Astrocyte (in vitro differentiated cells and primary cell): Measurements from ENCODE around the gene SBF2. TPM values are rescaled to one million over a fixed set of nuclear protein-coding genes. Genes with fewer than 3 reads are reported as not detected.

Experiments
- DNase-seq: peaks from one replicate; pipeline ENCODE4 v3.0.0-alpha.2; 2010; ENCODE audit warnings: low read depth
- FAIRE-seq: peaks from 2 replicates; lab custom pipeline; 2011; peaks lifted over from hg19 to GRCh38; lab: Jason Lieb, UNC
- H2AFZ ChIP-seq: 2 replicates; pipeline ENCODE4 v1.6.0; 2012; ENCODE audit warnings: low read depth, low read length, inconsistent platforms
- H3K27ac ChIP-seq: 2 replicates; pipeline ENCODE4 v1.5.1; 2011; ENCODE audit warnings: low read depth, low read length, inconsistent platforms
- H3K27me3 ChIP-seq: 2 replicates; pipeline ENCODE4 v1.6.0; 2011; ENCODE audit warnings: low read length, inconsistent platforms; ENCODE audit not compliant: insufficient read depth
- H3K36me3 ChIP-seq: 2 replicates; pipeline ENCODE4 v1.5.1; 2011; ENCODE audit warnings: low read length, inconsistent platforms; ENCODE audit not compliant: insufficient read depth
- H3K4me1 ChIP-seq: 2 replicates; pipeline ENCODE4 v1.5.1; 2011; ENCODE audit warnings: low read length, inconsistent platforms; ENCODE audit not compliant: insufficient read depth
- H3K4me2 ChIP-seq: 2 replicates; pipeline ENCODE4 v1.6.0; 2012; ENCODE audit warnings: low read length, inconsistent platforms
- H3K4me3 ChIP-seq: 2 replicates; pipeline ENCODE4 v1.5.1; 2011; ENCODE audit warnings: low read depth, mild to moderate bottlenecking, low read length, inconsistent platforms; ENCODE audit not compliant: insufficient read depth
- H3K79me2 ChIP-seq: 2 replicates; pipeline ENCODE4 v1.6.0; 2012; ENCODE audit warnings: mild to moderate bottlenecking, low read length, inconsistent platforms; ENCODE audit not compliant: insufficient read depth
- H3K9ac ChIP-seq: 2 replicates; pipeline ENCODE4 v1.6.0; 2012; ENCODE audit warnings: mild to moderate bottlenecking, low read length, inconsistent platforms
- H3K9me3 ChIP-seq: 2 replicates; pipeline ENCODE4 v1.5.1; 2012; ENCODE audit warnings: low read depth, mild to moderate bottlenecking, low read length, inconsistent platforms; ENCODE audit not compliant: insufficient read depth
- H4K20me1 ChIP-seq: 2 replicates; pipeline ENCODE4 v1.6.0; 2012; ENCODE audit warnings: low read length, inconsistent platforms; ENCODE audit not compliant: insufficient read depth
- H3K27ac Mint-ChIP-seq: one replicate; pipeline ENCODE4 v1.8.0; 2021; ENCODE audit warnings: mild to moderate bottlenecking, mixed read lengths; ENCODE audit not compliant: unreplicated experiment
- H3K27me3 Mint-ChIP-seq: one replicate; pipeline ENCODE4 v1.8.0; 2021; ENCODE audit warnings: low read depth, mixed read lengths; ENCODE audit not compliant: unreplicated experiment
- H3K36me3 Mint-ChIP-seq: one replicate; pipeline ENCODE4 v1.8.0; 2021; ENCODE audit warnings: low read depth, mixed read lengths; ENCODE audit not compliant: unreplicated experiment
- H3K4me1 Mint-ChIP-seq: one replicate; pipeline ENCODE4 v1.8.0; 2021; ENCODE audit warnings: low read depth, mixed read lengths; ENCODE audit not compliant: unreplicated experiment
- H3K4me3 Mint-ChIP-seq: one replicate; pipeline ENCODE4 v1.8.0; 2021; ENCODE audit warnings: mild to moderate bottlenecking, moderate library complexity, mixed read lengths; ENCODE audit not compliant: unreplicated experiment
- H3K9me3 Mint-ChIP-seq: one replicate; pipeline ENCODE4 v1.8.0; 2021; ENCODE audit warnings: mild to moderate bottlenecking, mixed read lengths; ENCODE audit not compliant: unreplicated experiment
- EZH2 ChIP-seq: IDR thresholded peaks from 2 replicates; pipeline ENCODE4 v1.6.1; 2012; ENCODE audit warnings: mild to moderate bottlenecking, low read length, inconsistent platforms; ENCODE audit not compliant: insufficient read depth
- total RNA-seq: library from RNA; stranded (reverse); gene quantifications from 2 replicates; pipeline ENCODE4 v1.2.1, GENCODE V29; 2021
- TF ChIP-seq, protein P1 (sequence below): IDR thresholded peaks from 2 replicates; pipeline ENCODE4 v1.5.1; 2011; ENCODE audit warnings: low read depth, mild to moderate bottlenecking, inconsistent platforms, low read length, moderate library complexity; ENCODE audit not compliant: insufficient read depth

The SBF2 gene
- total RNA-seq, 1 donor from 2014 or later: 50.0 TPM

DNA sequence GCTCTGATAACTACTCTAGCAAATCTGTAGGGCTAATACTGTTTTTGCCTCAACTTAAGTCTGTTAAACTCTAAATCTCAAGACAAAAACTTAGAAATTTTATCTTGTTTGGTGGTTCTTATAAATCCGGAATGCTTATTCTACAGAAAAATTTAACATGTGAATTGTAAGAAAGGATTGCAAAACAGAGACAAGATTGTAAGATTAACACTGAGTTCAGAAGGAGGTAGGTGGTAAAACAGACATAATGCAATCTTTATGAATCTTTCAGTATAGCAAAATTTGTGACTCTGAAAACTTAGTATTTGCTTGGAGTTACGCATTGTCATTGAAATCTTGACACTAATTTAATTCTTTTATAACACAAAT, 263.9 kb downstream of the SBF2 start:
- no peaks in the 10 kb centered on the region for H3K9me3 Mint-ChIP-seq
- DNase-seq (no peak), FAIRE-seq (no peak)
- H3K36me3 ChIP-seq: no peaks in the 10 kb centered on the region
- H3K27me3 Mint-ChIP-seq: no peaks in the 10 kb centered on the region
- no peak overlapping the region for H3K27ac ChIP-seq
- H3K9ac ChIP-seq: no peak overlapping the region
- H3K4me2 ChIP-seq: no peak overlapping the region
- H3K4me3 ChIP-seq: no peak overlapping the region
- H3K4me1 Mint-ChIP-seq: peaks cover 4% of the 10 kb centered on the region
- no peak overlapping the region for H3K4me3 Mint-ChIP-seq
- H3K4me1 ChIP-seq: no peaks in the 10 kb centered on the region
- peaks cover 2% of the 10 kb centered on the region for H3K36me3 Mint-ChIP-seq
- H3K27me3 ChIP-seq: no peaks in the 10 kb centered on the region
- H3K27ac Mint-ChIP-seq: no peak overlapping the region
- TF ChIP-seq, protein P1, sequence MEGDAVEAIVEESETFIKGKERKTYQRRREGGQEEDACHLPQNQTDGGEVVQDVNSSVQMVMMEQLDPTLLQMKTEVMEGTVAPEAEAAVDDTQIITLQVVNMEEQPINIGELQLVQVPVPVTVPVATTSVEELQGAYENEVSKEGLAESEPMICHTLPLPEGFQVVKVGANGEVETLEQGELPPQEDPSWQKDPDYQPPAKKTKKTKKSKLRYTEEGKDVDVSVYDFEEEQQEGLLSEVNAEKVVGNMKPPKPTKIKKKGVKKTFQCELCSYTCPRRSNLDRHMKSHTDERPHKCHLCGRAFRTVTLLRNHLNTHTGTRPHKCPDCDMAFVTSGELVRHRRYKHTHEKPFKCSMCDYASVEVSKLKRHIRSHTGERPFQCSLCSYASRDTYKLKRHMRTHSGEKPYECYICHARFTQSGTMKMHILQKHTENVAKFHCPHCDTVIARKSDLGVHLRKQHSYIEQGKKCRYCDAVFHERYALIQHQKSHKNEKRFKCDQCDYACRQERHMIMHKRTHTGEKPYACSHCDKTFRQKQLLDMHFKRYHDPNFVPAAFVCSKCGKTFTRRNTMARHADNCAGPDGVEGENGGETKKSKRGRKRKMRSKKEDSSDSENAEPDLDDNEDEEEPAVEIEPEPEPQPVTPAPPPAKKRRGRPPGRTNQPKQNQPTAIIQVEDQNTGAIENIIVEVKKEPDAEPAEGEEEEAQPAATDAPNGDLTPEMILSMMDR: no peak
- TF ChIP-seq EZH2: no peak
- H2AFZ ChIP-seq: no peak overlapping the region
- H4K20me1 ChIP-seq: no peaks in the 10 kb centered on the region
- no peaks in the 10 kb centered on the region for H3K79me2 ChIP-seq
- H3K9me3 ChIP-seq: no peaks in the 10 kb centered on the region

DNA sequence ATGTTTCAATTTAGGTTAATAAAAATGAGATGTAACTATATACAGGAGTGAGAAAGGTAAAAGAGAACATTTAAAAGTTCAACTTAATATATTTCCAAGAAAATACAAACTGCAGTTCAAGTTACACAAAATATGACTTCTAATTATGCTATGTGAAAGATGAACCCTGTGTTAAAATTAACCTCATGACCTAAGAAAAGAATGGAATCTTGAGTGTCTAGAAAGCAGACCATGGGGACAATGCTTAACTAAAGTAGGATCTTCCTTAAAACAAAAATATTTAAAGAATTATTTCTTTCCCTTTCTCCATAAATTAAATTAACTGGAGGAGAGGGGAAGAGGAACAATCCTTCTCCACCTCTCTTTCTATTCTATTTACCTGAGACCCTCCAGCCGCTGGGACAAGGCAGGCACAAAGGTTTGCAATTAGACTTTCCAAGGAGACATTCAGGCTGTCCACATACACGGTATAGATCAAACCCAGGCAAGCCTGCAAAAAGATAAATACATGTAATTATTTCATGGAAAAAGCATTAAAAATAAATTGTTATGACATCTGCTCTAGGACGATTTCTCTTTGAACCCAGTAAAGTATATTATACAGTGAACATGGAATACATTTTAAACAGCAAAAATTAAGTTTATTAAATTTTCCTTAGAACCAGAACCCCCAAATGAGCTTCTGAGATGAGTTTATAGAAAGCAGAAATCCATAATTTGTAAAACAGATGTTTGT, 264.5 kb downstream of the SBF2 start:
- Histone ChIP-seq H3K9me3 (no peaks in the 10 kb centered on the region), H3K36me3 (no peaks in the 10 kb centered on the region), H3K27ac (no peak overlapping the region), H4K20me1 (no peaks in the 10 kb centered on the region), H3K79me2 (no peaks in the 10 kb centered on the region), H3K4me1 (no peaks in the 10 kb centered on the region), H3K4me2 (no peak overlapping the region), H2AFZ (no peak overlapping the region), H3K4me3 (no peak overlapping the region), H3K9ac (no peak overlapping the region), H3K27me3 (no peaks in the 10 kb centered on the region)
- TF ChIP-seq EZH2: no peak
- DNase-seq: no peak
- Mint-ChIP-seq H3K27me3 (no peaks in the 10 kb centered on the region), H3K4me3 (no peak overlapping the region), H3K9me3 (no peaks in the 10 kb centered on the region), H3K36me3 (peaks cover 2% of the 10 kb centered on the region), H3K27ac (no peak overlapping the region), H3K4me1 (peaks cover 4% of the 10 kb centered on the region)
- peak; percentile 34 for FAIRE-seq

DNA sequence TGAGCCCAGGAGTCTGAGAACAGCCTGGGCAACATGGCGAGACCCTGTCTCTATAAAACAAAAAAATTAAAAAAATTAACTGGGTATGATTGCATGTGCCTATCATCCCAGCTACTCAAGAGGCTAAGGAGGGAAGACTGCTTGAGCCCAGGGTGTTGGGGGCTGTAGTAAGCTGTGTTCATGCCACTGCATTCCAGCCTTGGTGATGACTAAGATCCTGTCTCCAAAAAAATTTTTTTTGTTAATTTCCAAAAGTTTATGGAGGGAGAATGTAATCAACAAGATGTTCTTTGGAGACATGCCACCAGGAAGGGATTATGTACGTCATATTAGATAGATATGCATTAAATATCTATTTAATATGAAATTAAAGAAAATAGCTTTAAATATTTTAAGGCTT, 267.5 kb downstream of the SBF2 start:
- Histone ChIP-seq H3K27ac (no peak overlapping the region), H3K9ac (no peak overlapping the region), H3K4me3 (no peak overlapping the region), H3K4me2 (no peak overlapping the region), H3K79me2 (no peaks in the 10 kb centered on the region), H2AFZ (no peak overlapping the region), H4K20me1 (no peaks in the 10 kb centered on the region), H3K9me3 (no peaks in the 10 kb centered on the region), H3K4me1 (no peaks in the 10 kb centered on the region), H3K36me3 (no peaks in the 10 kb centered on the region), H3K27me3 (no peaks in the 10 kb centered on the region)
- Mint-ChIP-seq H3K27me3 (no peaks in the 10 kb centered on the region), H3K4me3 (no peak overlapping the region), H3K4me1 (peaks cover 6% of the 10 kb centered on the region), H3K36me3 (peaks cover 2% of the 10 kb centered on the region), H3K9me3 (no peaks in the 10 kb centered on the region), H3K27ac (no peak overlapping the region)
- peak; percentile 40 for DNase-seq
- TF ChIP-seq, protein P1: no peak
- no peak for TF ChIP-seq EZH2
- no peak for FAIRE-seq
